Muscle layer of duodenum (tissue), 2 donors: ENCODE measurements around the gene C3orf18.

Experiments
- H3K27ac ChIP-seq: one replicate; pipeline ENCODE4 v1.7.0; 2013; ENCODE audit warnings: mild to moderate bottlenecking, low read length
- H3K27me3 ChIP-seq: one replicate; pipeline ENCODE4 v1.7.0; 2013; ENCODE audit warnings: low read depth, mild to moderate bottlenecking, control low read depth, low read length
- H3K36me3 ChIP-seq, 2 donors: one replicate each; pipeline ENCODE4 v1.7.0; 2013; ENCODE audit warnings: low read length in 2 of 2, control low read depth in 1 of 2, mild to moderate bottlenecking in 1 of 2; ENCODE audit not compliant: insufficient read depth in 2 of 2, control insufficient read depth in 1 of 2
- H3K4me1 ChIP-seq, 2 donors: one replicate each; pipeline ENCODE4 v1.7.0; 2013; ENCODE audit warnings: low read length in 2 of 2, mild to moderate bottlenecking in 2 of 2, control low read depth in 1 of 2, moderate library complexity in 1 of 2; ENCODE audit not compliant: insufficient read depth in 2 of 2, control insufficient read depth in 1 of 2
- H3K4me3 ChIP-seq, 2 donors: one replicate each; pipeline ENCODE4 v1.7.0; 2013; ENCODE audit warnings: low read length in 2 of 2, low read depth in 1 of 2, mild to moderate bottlenecking in 1 of 2
- H3K9me3 ChIP-seq, 2 donors: one replicate each; pipeline ENCODE4 v1.7.0; 2013; ENCODE audit warnings: low read length in 2 of 2, control low read depth in 1 of 2, mild to moderate bottlenecking in 1 of 2; ENCODE audit not compliant: control insufficient read depth in 1 of 2
- donor health status: healthy.

The C3orf18 gene

DNA sequence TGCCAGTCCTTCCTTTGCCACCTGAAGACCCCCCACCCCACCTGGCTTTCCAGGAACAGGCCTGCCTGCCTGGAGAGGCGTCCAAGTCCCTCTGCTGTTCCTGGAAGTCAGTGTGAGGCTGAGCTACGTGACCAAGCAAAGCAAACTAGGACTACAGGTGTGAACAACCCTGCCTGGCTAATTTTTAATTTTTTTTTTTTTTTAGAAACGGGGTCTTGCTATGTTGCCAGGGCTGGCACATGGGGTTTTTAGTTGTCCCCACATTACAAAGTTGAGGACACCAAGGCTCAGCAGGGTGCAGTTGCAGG, 19.2 kb upstream of the C3orf18 start:
- H3K4me1 ChIP-seq = peaks cover 7 to 8% of the 10 kb centered on the region in 2 donors
- H3K27me3 ChIP-seq = no peaks in the 10 kb centered on the region
- H3K27ac ChIP-seq = no peak overlapping the region
- H3K36me3 ChIP-seq = peaks cover 0 to 4% of the 10 kb centered on the region in 2 donors
- no peak overlapping the region for H3K4me3 ChIP-seq
- no peaks in the 10 kb centered on the region for H3K9me3 ChIP-seq

DNA sequence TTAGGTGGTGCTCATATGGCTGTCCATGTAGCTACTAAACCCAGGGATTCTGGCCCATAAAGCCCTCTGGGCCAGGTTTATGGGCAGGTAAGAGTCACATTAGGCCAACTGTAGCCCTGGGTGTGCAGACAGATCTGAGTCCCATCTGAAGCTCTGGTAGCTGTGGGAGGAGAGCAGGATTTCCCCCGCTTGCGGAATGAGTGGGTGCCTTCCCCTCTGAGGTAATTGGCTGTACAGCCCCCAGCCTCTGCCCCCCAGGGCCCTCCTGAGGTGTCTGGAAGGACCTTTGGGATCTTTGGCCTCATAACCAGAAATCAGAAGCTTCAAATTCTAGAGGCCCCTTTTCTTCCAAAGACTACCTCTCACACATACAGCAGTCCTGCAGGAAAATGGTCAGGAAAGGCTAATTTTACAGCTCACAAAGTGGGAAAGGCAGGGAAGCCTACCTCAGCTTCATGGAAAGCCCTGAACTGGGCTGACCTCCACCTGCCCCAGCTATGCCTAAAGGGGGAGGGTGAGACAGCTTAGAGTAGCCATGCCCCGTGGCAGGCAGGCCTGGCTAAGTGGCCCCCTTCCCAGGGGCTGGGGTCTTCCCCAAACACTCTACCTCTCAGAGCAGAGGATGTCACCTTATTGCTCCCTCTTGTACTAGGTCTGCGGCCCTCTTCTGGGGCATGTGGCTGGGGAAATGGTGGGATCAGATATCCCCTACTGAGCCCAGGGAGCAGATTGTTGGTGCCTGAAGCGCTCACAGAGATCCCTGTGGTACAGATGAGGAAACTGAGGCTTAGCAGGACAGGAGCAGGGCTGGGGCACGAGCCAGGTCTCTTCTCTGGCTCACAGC, 18.6 kb upstream of the C3orf18 start:
- Histone ChIP-seq H3K4me3 (no peak overlapping the region), H3K36me3 (peaks cover 0 to 9% of the 10 kb centered on the region in 2 donors), H3K9me3 (no peaks in the 10 kb centered on the region), H3K27me3 (no peaks in the 10 kb centered on the region), H3K27ac (no peak overlapping the region), H3K4me1 (peaks cover 4 to 6% of the 10 kb centered on the region in 2 donors)

DNA sequence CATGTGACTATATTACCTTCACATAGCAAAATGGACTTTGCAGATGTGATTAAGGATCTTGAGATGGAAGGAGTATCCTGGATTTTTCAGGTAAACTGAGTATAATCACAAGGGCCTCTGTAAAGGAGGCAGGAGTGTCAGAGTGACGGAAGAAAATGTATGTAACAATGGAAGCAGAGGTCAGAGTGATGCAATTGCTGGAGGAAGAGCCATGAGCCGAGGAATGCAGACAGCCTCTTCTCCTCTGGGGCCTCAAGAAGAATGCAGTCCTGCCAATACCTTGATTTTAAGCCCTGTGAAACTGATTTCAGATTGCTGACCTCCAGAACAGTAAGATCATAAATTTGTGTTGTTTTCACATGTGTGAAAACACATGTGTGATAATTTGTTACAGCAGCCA, 16.8 kb upstream of the C3orf18 start:
- Histone ChIP-seq H3K27ac (no peak overlapping the region), H3K4me1 (no peaks in the 10 kb centered on the region)

DNA sequence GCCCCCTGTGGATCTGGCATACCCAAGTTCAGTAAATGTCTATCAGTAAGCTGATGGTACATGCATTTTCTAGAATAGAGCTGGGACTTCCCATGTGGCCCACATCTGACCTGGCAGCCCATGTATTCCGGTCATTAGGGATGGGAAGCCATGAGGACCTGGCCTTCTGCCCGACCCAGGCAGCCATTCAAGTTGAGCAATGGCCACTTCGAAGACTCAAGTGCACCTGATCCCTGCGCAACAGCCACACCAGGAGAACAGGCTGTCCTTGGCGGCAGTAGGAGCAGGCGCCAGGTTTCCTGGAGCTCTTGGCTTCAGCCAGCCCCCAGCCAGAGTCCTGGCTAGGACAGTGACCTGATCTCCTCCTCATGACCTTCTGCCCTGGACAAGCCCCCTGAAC, 16.4 kb upstream of the C3orf18 start:
- no peak overlapping the region for H3K4me3 ChIP-seq
- peaks cover 20 to 22% of the 10 kb centered on the region in 2 donors for H3K36me3 ChIP-seq
- no peaks in the 10 kb centered on the region for H3K4me1 ChIP-seq
- H3K27ac ChIP-seq = no peak overlapping the region
- H3K27me3 ChIP-seq = no peaks in the 10 kb centered on the region
- no peaks in the 10 kb centered on the region for H3K9me3 ChIP-seq

More for the DNA sequence above, 16.8 kb upstream of the C3orf18 start:
- Histone ChIP-seq H3K9me3 (no peaks in the 10 kb centered on the region), H3K36me3 (peaks cover 15 to 17% of the 10 kb centered on the region in 2 donors), H3K4me3 (no peak overlapping the region), H3K27me3 (no peaks in the 10 kb centered on the region)

DNA sequence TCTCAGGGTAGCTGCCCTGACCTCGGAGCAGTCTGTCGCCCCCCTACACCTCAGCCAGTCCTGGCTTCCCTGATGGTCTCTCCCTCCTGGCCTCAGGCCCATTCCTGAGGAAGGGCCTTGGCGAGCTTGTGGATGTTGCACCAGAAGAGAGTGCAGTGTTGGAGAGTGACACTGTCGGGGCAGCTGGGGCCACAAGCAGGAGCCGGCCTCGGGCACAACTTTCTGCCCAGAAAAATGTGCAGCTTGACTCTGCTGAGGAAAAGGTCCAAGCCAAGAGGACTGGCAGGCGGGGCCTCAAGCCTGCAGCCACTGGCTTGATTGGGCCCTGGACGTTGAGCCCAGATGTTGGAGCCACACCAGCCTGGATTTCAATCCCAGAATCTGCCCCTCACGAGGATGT, 14.5 kb upstream of the C3orf18 start:
- no peaks in the 10 kb centered on the region for H3K4me1 ChIP-seq

DNA sequence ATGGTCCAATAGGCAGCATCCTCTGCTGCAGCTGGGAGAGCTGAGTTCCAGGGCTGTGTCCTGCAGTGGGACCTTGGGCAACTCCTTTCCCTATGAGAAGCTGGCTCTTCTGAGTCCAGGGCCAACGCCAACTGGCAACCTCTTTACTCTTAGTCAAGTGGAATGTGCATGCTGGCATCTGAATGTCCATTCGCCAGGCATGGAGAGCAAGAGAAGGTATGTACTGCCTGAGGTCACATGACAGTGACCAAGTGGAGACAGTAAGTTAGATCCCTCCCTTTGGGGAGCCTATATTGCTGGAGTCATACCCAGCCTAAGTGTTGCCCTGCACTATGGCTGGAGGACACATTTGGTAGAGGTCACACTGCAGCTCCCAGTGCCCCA, 13.9 kb upstream of the C3orf18 start:
- H3K27me3 ChIP-seq = no peaks in the 10 kb centered on the region
- no peak overlapping the region for H3K4me3 ChIP-seq
- no peak overlapping the region for H3K27ac ChIP-seq
- H3K9me3 ChIP-seq = no peaks in the 10 kb centered on the region
- no peaks in the 10 kb centered on the region for H3K4me1 ChIP-seq
- H3K36me3 ChIP-seq = peaks cover 39 to 44% of the 10 kb centered on the region in 2 donors

More for the DNA sequence above, 14.5 kb upstream of the C3orf18 start:
- Histone ChIP-seq H3K27ac (no peak overlapping the region), H3K9me3 (no peaks in the 10 kb centered on the region), H3K27me3 (no peaks in the 10 kb centered on the region), H3K4me3 (no peak overlapping the region), H3K36me3 (peaks cover 37 to 38% of the 10 kb centered on the region in 2 donors)

DNA sequence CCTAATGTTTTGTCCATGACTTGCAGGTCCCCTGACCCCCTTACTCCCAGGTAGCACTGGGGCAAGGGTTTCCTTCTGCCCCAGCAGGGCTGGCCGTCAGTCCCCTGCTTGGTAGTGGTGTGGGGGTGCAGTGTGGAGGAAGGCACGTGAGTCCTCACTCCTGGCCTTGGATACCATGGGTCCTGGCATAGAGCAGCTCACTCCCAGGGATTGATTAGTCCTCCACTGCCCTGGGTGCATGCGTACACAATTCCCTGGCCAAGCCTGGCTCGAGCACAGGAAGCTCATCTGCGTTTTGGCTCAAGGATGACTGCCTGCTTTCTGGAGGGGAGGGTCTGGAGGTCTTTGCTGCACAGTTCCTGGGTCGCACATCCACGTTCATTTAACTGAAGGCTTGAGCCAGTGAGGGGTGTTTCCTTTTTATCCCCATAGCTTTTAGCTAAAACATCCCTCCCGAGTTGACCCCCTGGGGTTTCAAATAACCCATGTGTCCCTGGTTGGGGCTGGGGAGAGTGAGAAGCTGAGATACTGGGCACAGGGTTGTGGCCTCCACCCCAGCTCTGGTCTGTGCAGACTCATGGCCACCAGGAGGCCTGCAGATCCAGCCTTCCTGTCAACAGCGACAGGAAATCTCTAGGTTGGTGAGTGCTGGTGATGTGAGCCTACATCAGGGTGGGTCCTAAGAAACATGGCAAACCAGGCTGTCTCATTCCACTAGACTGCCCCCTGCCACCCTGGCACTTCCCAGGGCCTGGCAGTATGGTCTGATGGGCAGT, 13.3 kb upstream of the C3orf18 start:
- peaks cover 39 to 46% of the 10 kb centered on the region in 2 donors for H3K36me3 ChIP-seq
- H3K27me3 ChIP-seq = no peaks in the 10 kb centered on the region
- H3K9me3 ChIP-seq = no peaks in the 10 kb centered on the region
- H3K4me3 ChIP-seq = no peak overlapping the region
- H3K27ac ChIP-seq = no peak overlapping the region
- H3K4me1 ChIP-seq = no peaks in the 10 kb centered on the region

DNA sequence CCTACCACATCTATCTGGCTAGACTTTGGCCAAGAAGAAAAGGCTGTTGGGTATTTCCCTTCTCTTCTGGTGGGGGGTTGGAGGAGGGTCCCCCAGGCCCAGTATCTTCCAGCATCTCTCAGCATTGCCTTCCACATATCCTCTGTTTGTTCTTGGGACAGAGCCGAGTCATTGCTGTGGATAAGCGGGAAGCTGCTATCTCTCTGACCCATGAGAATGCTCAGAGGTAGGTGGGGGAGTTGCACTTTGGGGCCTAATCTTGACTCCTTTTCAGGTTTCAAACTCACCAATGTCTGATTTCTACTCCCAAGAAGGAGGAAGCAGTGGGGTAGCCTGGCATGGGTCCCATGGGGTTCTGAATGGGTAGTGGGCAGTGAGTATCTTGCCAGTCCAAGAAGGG, 9.8 kb upstream of the C3orf18 start:
- Histone ChIP-seq H3K9me3 (no peaks in the 10 kb centered on the region), H3K36me3 (peaks cover 42 to 57% of the 10 kb centered on the region in 2 donors)

DNA sequence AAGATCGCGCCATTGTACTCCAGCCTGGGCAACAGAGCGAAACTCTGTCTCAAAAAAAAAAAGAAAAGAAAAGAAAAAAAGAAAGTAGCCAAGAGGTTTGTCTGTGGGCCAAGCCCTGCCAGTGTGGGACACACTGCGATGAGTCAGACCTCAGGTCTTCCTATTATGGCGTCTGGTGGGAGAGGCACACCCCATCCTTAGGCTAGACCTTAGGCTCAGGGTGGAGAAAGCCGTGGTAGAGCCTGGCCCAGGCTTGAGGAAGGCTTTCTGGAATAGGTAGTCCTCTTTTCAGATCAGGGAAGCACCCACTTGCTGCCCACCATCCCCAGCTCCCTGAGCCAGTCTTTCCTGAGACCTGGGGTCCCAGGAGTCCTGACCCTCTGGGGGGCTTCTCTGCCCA, 7.8 kb upstream of the C3orf18 start:
- H3K36me3 ChIP-seq = peaks cover 34 to 50% of the 10 kb centered on the region in 2 donors
- no peak overlapping the region for H3K4me3 ChIP-seq
- H3K4me1 ChIP-seq = peaks cover 3 to 10% of the 10 kb centered on the region in 2 donors
- no peaks in the 10 kb centered on the region for H3K27me3 ChIP-seq
- H3K27ac ChIP-seq = no peak overlapping the region
- no peaks in the 10 kb centered on the region for H3K9me3 ChIP-seq

More for the DNA sequence above, 9.8 kb upstream of the C3orf18 start:
- Histone ChIP-seq H3K27ac (no peak overlapping the region), H3K4me1 (no peaks in the 10 kb centered on the region), H3K27me3 (no peaks in the 10 kb centered on the region), H3K4me3 (no peak overlapping the region)

DNA sequence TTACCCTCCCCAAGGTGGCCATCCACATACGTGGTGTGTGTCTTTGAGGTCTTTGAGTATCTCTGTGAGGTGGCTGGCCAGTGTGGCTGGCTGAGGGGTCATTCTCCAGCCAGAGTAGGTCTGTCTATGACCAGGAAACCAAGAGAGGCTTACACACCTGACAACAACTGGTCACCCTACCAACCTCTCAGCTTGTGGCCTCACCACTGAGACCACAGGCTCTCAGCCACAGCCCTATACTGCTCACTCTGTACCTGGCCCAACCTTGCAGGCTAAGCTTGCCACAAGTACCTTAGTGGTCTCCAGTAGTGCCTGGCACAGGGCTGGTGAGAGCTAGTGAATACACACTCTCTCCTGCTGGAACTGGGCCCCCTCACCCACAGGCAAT, 6.9 kb upstream of the C3orf18 start:
- H3K4me3 ChIP-seq = no peak overlapping the region
- H3K27ac ChIP-seq = no peak overlapping the region
- no peaks in the 10 kb centered on the region for H3K9me3 ChIP-seq
- peaks cover 8 to 18% of the 10 kb centered on the region in 2 donors for H3K4me1 ChIP-seq
- H3K27me3 ChIP-seq = no peaks in the 10 kb centered on the region
- H3K36me3 ChIP-seq = peaks cover 32 to 41% of the 10 kb centered on the region in 2 donors

DNA sequence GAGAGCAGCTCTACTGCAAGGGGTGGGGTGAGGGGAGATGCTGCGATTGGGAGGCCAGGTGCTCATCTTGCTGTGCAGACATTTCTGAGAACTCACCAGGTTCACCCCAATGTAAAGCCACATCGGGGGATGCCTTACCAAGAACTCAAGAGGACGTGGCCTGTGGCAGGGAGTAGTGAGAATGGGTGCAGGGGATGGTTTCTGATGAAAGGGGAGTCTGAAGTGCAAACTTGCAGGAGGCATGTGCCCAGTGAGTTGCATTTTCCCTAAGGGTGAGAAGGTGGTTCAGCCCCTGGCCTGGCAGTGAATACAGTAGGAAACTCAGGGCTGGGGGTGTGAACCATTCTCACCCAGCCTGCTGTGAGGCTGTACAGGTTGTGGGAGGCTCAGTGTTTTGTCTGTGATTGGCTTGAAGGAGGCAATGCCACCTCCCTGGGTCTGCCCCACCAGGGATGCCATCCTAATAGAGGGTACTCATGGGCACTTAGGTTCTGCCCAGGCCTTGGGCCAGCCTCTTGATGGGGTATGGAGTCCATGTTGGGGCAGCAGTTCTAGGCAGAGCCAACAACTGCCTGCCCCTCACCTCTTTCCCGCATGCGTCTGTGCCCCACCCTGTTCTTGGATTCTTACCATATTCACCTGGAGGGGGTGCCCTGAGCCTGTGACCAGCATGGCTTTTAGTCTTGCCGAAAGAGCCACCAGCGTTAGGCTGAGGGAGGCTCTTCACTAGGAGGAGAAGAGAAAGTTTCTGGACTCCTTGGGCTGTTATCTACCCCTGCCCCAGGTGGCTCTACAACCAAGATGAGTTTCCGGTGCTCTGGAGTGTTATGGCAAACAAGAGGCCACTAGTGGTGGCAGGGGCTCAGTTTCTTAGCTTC, 6.3 kb upstream of the C3orf18 start:
- Histone ChIP-seq H3K9me3 (no peaks in the 10 kb centered on the region), H3K27ac (no peak overlapping the region), H3K4me1 (peaks cover 8 to 18% of the 10 kb centered on the region in 2 donors), H3K27me3 (no peaks in the 10 kb centered on the region), H3K36me3 (peaks cover 25 to 34% of the 10 kb centered on the region in 2 donors), H3K4me3 (no peak overlapping the region)
